Adrenal gland (tissue), 5 donors: ENCODE data around the gene ROR2.

Source experiments
- POLR2A ChIP-seq, 2 donors: fragments of 450-650 bp; IDR thresholded peaks; one replicate each; pipeline ENCODE4 v1.6.1; 2017; ENCODE audit warnings: antibody characterized with exemption in 2 of 2, mild to moderate bottlenecking in 2 of 2, moderate library complexity in 1 of 2
- TF ChIP-seq, protein P1 (sequence below), 6 experiments: fragments of 450-650 bp in 4 of 6; fragments of 200-600 bp in 2 of 6; sonication (generic) in 1 of 6; IDR thresholded peaks; 1 replicate in 5 of 6; 2 replicates in 1 of 6; pipeline versions ENCODE4 v1.5.1 to v1.8.0; 2016 to 2021; ENCODE audit warnings: antibody characterized with exemption in 6 of 6, mild to moderate bottlenecking in 2 of 6, moderate library complexity in 1 of 6
- donor health status: DM: no; HTN: no; CAD: no.

DNA sequence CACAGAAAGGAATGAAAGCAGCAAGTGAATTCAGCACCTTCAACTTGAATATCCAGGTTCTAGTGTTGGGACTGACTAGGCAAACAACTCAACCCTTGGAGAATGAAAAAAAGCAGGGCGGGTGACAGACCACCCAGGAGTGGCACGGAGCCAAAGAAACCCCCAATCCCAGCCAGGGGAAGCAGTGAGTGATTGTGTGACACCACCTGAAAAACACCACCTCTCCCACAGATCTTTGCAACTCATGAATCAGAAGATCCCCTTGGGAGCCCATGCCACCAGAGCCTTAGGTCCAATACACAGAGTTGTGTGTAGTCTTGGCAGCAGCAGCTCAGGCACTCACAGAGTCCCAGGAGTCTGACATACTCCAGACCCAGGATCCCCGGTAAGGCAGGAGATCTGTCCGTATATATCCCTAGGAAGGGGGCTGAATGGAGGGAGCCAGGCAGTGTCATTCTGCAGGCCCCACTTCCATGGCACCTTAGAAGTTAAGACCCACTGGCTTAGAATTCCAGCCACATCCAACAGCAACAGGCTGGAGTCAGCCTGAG, 22.1 kb upstream of the ROR2 start:
- TF ChIP-seq, protein P1, sequence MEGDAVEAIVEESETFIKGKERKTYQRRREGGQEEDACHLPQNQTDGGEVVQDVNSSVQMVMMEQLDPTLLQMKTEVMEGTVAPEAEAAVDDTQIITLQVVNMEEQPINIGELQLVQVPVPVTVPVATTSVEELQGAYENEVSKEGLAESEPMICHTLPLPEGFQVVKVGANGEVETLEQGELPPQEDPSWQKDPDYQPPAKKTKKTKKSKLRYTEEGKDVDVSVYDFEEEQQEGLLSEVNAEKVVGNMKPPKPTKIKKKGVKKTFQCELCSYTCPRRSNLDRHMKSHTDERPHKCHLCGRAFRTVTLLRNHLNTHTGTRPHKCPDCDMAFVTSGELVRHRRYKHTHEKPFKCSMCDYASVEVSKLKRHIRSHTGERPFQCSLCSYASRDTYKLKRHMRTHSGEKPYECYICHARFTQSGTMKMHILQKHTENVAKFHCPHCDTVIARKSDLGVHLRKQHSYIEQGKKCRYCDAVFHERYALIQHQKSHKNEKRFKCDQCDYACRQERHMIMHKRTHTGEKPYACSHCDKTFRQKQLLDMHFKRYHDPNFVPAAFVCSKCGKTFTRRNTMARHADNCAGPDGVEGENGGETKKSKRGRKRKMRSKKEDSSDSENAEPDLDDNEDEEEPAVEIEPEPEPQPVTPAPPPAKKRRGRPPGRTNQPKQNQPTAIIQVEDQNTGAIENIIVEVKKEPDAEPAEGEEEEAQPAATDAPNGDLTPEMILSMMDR (IDR thresholded peaks at IDR 0.05) = no peak
- TF ChIP-seq POLR2A (IDR thresholded peaks at IDR 0.05) = no peak
